KOPT-K1 (cell line): ENCODE measurements around the gene RGL4.
"Not testable (repeated sequence)": the region's sequence is repeated elsewhere in the genome, so short reads cannot be mapped to it uniquely, and the experiment has no call there.

Experiments used
- H3K27ac ChIP-seq: fragments of 200-600 bp; sonication (generic); 2 replicates; pipeline ENCODE4 v1.5.1; 2016; ENCODE audit warnings: antibody characterized with exemption, mild to moderate bottlenecking, low read depth, low read length; ENCODE audit not compliant: poor library complexity, severe bottlenecking
- H3K36me3 ChIP-seq: fragments of 200-600 bp; sonication (generic); 2 replicates; pipeline ENCODE4 v1.5.1; 2017; ENCODE audit warnings: antibody characterized with exemption, mild to moderate bottlenecking, low read length, moderate library complexity; ENCODE audit not compliant: insufficient read depth
- H3K9me3 ChIP-seq: fragments of 200-600 bp; sonication (generic); 2 replicates; pipeline ENCODE4 v1.5.1; 2017; ENCODE audit warnings: antibody characterized with exemption, low read length, mild to moderate bottlenecking; ENCODE audit not compliant: insufficient read depth, poor library complexity, severe bottlenecking

The RGL4 gene, protein sequence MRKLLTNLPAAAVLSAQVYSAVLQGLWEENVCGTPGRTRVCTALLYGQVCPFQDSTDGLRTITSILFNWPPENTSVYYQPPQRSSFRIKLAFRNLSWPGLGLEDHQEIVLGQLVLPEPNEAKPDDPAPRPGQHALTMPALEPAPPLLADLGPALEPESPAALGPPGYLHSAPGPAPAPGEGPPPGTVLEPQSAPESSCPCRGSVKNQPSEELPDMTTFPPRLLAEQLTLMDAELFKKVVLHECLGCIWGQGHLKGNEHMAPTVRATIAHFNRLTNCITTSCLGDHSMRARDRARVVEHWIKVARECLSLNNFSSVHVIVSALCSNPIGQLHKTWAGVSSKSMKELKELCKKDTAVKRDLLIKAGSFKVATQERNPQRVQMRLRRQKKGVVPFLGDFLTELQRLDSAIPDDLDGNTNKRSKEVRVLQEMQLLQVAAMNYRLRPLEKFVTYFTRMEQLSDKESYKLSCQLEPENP

DNA sequence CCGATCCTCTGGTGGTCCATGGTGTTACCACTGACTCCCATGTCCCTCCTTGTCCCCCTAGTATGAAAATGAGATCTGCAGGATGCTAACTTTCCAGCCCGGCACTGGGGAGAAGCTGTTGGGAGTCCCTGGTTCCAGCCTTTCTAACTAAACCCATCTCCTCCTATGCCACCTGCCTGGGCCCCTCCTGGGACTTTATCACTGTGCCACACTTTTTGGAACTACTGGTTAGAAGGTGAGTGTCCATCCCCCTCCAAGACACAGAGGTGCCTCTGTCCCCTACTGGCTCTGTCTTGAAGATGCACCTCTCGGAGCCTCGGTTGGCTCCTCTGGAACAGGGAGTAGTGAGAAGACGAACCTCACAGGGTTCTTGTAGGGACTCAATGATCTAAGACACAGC lies at the start of gene RGL4:
Gene RGL4, plus strand, starts transcription at position 301 of the 400 bp plus-strand sequence. CDS start 1,018 bp downstream, outside the sequence.
- Histone ChIP-seq H3K9me3 (no peaks in the 10 kb centered on the region), H3K36me3 (peaks cover 75% of the 10 kb centered on the region), H3K27ac (no peak within 1 kb of the TSS)

DNA sequence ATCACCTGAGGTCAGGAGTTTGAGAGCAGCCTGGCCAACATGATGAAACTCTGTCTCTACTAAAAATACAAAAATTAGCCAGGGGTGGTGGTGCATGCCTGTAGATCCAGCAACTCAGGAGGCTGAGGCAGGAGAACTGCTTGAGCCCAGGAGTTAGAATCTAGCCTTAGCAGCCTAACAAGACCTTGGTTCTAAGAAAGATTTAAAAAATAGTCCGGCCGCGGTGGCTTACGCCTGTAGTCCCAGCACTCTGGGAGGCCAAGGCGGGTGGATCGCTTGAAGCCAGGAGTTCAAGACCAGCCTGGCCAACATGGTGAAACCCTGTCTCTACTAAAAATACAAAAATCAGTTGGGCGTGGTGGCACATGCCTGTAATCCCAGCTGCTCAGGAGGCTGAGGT lies 44.3 kb upstream of the RGL4 start:
- not testable (repeated sequence) for H3K27ac ChIP-seq, H3K9me3 ChIP-seq, H3K36me3 ChIP-seq

DNA sequence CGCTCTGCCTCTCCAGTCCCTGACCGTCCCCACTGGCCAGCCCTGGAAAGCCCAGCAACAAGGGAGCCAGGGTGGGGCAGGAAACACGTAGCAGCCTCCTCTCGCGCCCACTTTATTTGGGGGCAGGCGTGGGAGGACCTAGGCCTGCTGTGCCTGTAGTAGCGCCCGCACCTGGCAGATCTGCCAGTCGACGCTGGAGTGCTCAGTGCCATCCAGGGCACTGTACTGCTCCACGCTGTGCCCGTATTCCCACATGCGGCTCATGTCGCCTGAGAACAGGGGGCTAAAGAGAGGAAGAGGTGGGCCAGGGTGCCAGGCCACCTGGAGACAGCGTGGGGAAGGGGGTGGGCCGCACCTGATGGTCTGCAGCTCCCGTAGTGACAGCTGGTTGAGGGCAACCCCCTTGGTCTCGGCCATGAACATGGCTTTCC lies 41.7 kb upstream of the RGL4 start:
- Histone ChIP-seq H3K36me3 (peaks cover 10% of the 10 kb centered on the region; the same call in 1 of the 2 replicates), H3K27ac (no peak overlapping the region), H3K9me3 (no peaks in the 10 kb centered on the region)

DNA sequence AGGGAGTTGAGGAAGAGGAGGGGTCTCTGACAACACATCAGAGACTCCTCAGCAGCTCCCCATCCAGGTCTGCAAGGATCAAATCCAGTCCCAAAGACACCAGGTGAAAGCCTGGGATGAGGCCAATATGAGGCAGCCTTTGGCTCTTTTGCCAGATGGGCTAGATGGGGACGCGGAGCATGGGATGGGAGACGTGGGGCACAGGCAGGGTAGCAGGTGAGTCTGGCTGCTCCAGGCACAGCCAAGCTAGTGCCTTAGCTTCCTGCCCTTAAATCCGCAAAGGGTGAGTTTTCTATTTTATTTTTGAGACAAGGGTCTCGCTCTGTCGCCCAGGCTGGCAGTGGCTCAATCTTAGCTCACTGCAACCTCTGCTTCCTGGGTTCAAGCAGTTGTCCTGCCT lies 39.1 kb upstream of the RGL4 start:
- Histone ChIP-seq H3K27ac (no peak overlapping the region), H3K36me3 (peaks cover 10% of the 10 kb centered on the region; the same call in 1 of the 2 replicates), H3K9me3 (no peaks in the 10 kb centered on the region)

DNA sequence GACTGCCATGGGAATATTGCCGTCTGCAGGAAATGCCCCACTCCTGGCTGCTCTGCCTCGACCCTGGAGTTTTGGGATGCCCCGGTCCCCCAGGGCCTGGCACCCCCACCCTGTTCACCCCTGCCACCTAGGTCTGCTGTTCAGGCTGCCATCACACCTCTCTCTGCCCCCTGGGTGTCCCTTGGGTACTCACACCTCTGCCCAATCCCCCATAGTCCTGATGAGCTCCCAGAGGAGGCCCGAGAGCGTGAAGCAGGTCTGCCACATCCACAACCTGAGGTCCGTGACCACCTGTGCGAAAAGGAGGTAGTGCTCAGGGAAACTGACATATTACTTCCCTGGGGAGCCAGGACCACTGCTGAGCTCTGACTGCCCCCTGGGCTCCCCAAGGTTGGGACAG lies 38.5 kb upstream of the RGL4 start:
- H3K36me3 ChIP-seq: peaks cover 12% of the 10 kb centered on the region; the same call in 1 of the 2 replicates
- no peak overlapping the region for H3K27ac ChIP-seq
- H3K9me3 ChIP-seq: no peaks in the 10 kb centered on the region

DNA sequence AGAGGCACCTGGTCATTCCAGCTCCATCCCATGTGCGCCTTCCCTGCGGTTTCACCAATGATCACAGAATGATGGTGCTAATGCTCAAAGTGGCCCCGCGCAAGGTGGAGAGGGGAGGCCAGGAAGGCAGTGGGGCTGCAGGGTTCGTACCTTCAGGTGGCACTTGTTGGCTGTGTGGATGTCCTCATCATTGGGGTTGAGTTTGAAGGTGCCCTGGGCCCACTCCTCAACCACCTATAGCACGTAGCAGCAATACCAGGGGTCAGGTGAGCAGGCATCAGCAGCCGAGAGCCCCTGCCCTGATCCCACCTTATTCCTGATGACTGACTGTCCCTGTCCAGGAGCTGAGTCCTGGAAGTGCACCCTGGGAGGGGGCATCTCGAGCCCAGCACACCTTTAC lies 38.1 kb upstream of the RGL4 start:
- peaks cover 16% of the 10 kb centered on the region; the same call in 1 of the 2 replicates for H3K36me3 ChIP-seq
- H3K27ac ChIP-seq: no peak overlapping the region
- H3K9me3 ChIP-seq: no peaks in the 10 kb centered on the region

DNA sequence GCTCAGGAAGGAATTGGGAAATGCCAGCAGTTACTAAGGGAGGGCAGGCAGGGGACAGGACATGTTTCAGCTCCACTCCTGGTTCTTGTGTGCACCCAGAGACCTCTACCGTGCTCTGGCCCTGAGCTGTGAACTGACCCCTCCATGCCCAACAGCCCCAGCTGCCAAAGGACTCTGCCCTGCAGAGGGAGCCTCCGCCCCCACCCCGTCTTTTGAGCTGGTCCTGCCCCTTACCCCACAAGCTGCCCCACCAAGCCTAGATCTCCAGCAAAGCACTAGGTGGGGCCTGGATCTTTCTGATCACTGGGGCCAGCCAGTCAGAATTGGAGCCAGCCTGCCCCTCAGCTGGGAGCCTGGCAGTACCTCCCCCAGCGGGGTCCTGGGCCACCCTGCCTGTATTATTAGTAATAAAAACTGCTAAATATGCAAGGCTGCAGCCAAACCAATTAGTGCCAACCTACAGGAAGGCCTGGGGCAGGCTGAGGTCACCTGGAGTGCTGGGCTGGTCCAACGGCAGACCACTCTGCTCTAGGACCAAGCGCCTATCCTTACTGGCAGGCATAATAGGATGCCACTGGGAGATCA lies 34.8 kb upstream of the RGL4 start:
- peaks cover 42% of the 10 kb centered on the region for H3K36me3 ChIP-seq
- no peak overlapping the region for H3K27ac ChIP-seq
- H3K9me3 ChIP-seq: no peaks in the 10 kb centered on the region

DNA sequence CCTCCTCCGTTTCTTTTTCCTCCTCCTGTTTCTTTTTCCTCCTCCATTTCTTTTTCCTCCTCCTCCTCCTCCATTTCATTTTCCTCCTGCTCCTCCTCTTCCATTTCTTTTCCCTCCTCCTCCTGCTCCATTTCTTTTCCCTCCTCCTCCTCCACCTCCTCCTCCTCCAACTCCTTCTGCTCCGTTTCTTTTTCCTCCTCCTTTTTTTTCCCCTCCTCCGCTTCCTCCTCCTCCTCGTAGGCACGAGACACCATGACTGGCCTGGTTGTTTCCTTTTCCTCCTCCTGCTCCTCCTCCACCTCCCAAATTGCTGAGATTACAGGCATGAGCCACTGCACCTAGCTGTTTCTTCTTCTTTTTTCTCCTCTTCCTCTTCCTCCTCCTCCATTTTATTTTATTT lies 33.1 kb upstream of the RGL4 start:
- no peak overlapping the region for H3K27ac ChIP-seq
- H3K9me3 ChIP-seq: no peaks in the 10 kb centered on the region
- peaks cover 50% of the 10 kb centered on the region for H3K36me3 ChIP-seq

DNA sequence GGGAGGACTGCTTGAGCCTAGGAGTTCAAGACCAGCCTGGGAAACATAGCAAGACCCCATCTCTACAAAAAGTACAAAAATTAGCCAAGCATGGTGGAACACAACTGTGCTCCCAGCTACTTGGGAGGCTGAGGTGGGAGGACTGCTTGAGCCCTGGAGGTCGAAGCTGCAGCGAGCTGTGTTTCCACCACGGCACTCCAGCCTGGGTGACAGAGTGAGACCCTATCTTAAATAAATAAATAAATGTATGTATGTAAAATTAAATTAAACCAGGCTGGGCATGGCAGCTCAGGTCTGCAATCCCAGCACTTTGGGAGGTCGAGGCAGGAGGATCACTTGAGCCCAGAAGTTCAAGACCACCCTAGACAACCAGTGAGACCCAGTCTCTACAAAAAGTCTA lies 30.4 kb upstream of the RGL4 start:
- H3K9me3 ChIP-seq, H3K27ac ChIP-seq: not testable (repeated sequence)
- peaks cover 56% of the 10 kb centered on the region for H3K36me3 ChIP-seq

DNA sequence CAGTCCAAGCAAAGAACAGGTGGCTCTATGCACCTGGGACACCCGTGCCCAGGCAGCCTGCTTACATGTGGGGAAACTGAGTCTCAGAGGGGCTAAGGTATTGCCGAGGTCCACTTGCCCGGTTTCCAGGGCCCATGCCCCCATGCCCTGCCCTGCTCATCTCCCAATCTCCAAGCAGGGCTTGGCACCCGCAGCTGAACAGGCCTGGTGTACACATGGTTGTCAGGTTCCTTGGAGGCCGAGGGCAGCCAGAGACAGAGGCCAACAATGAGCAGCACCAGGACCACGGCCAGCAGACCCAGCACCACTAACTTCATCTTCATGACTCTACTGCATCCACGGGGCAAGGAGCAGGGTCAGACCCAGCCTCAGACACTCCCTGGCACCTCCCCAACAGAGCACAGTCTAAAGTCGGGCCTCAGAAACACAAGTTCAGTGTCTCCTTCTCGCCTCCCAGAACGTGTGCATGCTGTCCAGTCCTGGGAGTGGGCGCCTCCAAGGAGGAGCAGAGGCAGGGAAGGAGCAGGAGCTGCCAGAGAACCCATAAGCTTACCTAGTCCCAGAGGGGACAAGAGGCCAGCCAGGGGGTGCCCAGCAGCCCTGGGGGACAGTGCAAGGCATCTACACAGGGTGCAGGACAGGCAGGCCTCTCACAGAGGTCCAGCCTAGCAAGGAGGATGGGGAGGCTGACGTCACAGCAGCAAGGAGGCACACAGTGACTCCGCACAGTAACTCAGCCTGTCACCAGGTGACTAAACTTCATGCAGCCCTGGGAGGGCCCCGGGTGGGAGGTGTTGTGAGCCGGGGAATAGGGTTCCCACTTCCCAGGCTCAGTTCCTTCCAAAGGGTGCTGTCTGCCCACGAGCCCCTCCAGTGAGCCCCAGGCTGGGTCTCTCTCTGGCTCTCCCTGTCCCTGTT lies 20.2 kb upstream of the RGL4 start:
- Histone ChIP-seq H3K36me3 (peaks cover 4% of the 10 kb centered on the region; the same call in 1 of the 2 replicates), H3K27ac (no peak overlapping the region), H3K9me3 (no peaks in the 10 kb centered on the region)

DNA sequence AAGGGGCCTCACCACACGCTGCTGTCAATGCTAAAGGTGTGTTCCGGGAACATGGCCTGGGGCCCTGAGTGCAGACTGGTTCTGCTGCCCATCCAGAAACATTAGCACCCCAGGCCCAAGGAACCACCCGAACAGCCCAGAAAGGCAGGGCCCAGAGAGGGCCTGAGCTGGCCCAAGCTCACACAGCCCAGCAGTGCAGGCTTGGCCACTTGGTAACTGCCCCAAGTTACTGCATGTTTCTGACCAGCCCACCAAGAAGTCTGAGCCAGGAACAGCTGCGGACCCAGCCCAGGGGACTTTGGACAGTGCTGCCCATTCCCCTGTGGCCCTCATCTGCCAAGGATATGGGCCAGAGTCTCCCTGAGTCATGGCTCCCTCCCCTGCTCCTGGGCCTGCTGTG lies 19.4 kb upstream of the RGL4 start:
- H3K27ac ChIP-seq, H3K36me3 ChIP-seq, H3K9me3 ChIP-seq: not testable (repeated sequence)

DNA sequence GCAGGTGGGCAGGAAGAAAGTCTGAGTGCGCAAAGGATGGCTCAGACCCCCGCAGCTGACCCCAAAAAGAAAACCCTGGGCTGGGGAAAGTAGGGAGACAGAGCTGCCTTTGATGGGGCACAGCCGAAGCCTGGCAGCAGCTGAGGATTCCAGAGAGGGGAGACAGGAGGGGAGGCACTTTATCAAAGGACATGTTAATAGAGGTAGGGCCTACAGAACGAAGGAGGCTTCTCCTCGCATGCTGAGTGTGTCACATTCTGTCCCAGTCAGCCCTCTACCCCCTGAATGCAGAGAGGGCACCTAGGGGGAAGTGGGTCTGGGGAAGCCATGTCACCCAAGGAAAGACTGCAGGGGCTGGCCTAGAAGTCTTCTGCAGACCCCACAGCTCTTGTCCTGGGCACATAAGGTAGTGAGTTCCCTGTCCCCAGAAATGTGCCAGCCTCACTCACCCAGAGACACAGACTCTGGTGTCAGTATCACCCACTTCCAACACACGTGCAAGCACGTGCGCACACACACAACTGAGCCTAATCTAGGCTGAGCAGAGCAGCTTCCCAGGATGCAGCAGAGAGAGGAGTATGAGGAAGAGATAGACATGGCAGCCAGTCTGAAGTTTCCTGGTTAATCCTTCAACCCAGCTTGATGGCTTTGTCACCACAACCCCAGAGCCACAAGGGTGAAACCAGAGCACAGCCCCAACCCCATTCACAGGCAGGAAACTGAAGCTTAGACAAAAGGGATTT lies 18.3 kb upstream of the RGL4 start:
- H3K27ac ChIP-seq, H3K36me3 ChIP-seq, H3K9me3 ChIP-seq: not testable (repeated sequence)

DNA sequence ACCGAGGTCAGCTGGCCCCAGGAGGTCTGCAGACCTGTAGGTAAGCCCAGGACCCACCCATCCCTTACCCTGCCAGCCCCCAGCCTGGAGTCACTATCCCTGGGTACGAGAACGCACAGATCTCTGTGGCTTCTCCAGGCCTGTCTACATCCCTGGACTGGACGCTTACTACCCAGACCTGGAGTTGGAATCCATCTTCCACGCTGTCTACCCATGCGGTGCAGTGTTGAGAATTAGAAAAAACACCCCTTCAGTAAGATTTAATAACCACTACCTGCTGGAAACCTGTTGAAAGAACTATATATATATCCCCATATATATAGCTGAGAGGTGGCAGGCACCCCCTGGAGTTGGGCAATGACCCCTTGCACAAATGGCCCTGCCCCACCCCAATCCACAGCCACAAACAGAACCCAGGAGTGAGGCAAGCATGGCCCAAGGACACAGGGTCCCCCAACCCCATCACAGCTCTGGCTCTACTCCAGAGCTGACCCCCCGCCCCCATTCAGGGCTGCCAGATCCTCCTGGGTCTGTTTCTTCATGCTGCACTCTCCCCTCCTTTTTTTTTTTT lies 17.7 kb upstream of the RGL4 start:
- Histone ChIP-seq H3K9me3 (no peaks in the 10 kb centered on the region), H3K36me3 (peaks cover 4% of the 10 kb centered on the region; the same call in 1 of the 2 replicates), H3K27ac (no peak overlapping the region)
